Heart right ventricle (tissue), 16 donors: ENCODE data around the gene DTL. TPM values are rescaled to one million over a fixed set of nuclear protein-coding genes. Genes with fewer than 3 reads are reported as not detected.

Experiments used
- ATAC-seq, 8 donors: fragments of 200-7000 bp; cut with Tn5 transposase; one replicate each; pipeline ENCODE4 v1.9.1; 2020; ENCODE audit warnings: mild to moderate bottlenecking in 8 of 8, moderate library complexity in 8 of 8, moderate number of reproducible peaks in 1 of 8
- DNase-seq, 2 donors: peaks; one replicate each; pipeline ENCODE4 v3.0.0-alpha.2; 2020
- H3K27ac ChIP-seq, 10 donors: fragments of 200-600 bp; sonication (generic) in 2 of 10; one replicate each; pipeline versions ENCODE4 v1.5.0 to v1.8.0; 2020 to 2022; ENCODE audit warnings: mild to moderate bottlenecking in 3 of 10
- H3K27me3 ChIP-seq, 7 donors: fragments of 200-600 bp; one replicate each; pipeline ENCODE4 v1.8.0; 2021 to 2022; ENCODE audit warnings: mild to moderate bottlenecking in 2 of 7
- H3K36me3 ChIP-seq, 9 donors: fragments of 200-600 bp; sonication (generic) in 1 of 9; one replicate each; pipeline versions ENCODE4 v1.5.0 to v1.8.0; 2020 to 2022; ENCODE audit warnings: mild to moderate bottlenecking in 2 of 9
- H3K4me1 ChIP-seq, 9 donors: fragments of 200-600 bp; sonication (generic) in 1 of 9; one replicate each; pipeline versions ENCODE4 v1.5.0 to v1.8.0; 2020 to 2022; ENCODE audit warnings: mild to moderate bottlenecking in 4 of 9
- H3K4me3 ChIP-seq, 10 donors: fragments of 200-600 bp; sonication (generic) in 2 of 10; one replicate each; pipeline versions ENCODE4 v1.5.0 to v1.8.0; 2020 to 2022; ENCODE audit warnings: mild to moderate bottlenecking in 7 of 10, moderate library complexity in 2 of 10
- H3K9me3 ChIP-seq, 11 donors: fragments of 200-600 bp in 10 of 11; sonication (generic) in 2 of 11; one replicate each; pipeline versions ENCODE4 v1.5.0 to v1.8.0; 2013 to 2022; ENCODE audit warnings: mild to moderate bottlenecking in 2 of 11, control low read depth in 1 of 11, moderate library complexity in 1 of 11
- CTCF ChIP-seq, 9 donors: fragments of 200-600 bp; sonication (generic) in 2 of 9; IDR thresholded peaks; one replicate each; pipeline versions ENCODE4 v1.5.0 to v1.8.0; 2021 to 2022; ENCODE audit warnings: antibody characterized with exemption in 9 of 9, mild to moderate bottlenecking in 5 of 9, moderate library complexity in 1 of 9
- WGBS, 2 donors: extraction: QIAGEN DNeasy Blood & Tissue Kit; methylation state at CpG; one replicate each; pipeline ENCODE4 v1.1.7; 2013; ENCODE audit warnings: inconsistent platforms in 1 of 2; 5-methylcytosine and 5-hydroxymethylcytosine counted together
- intact Hi-C, 10 donors: fragments of 100-400 bp; cut with DNase I; formaldehyde crosslinking; loops; one replicate each; pipeline versions ENCODE4 v1.11.1 to v1.14.2; 2022
- polyA plus RNA-seq, 2 donors: library from polyadenylated mRNA; stranded (reverse); fragments of 200-250 nt; gene quantifications; one replicate each; pipeline ENCODE4 v1.2.3, GENCODE V29; 2013
- total RNA-seq, 10 donors: library from RNA; stranded (reverse); fragmentation: NEBNext Ultra II Directional in 3 of 10; extraction: Animal tissue kit (Norgen Biotek cat#: 25700) in 3 of 10; gene quantifications; one replicate each; pipeline versions ENCODE4 v1.2.1 to v1.2.4, GENCODE V29; 2021 to 2023
- donor health status: Arrhythmogenic right ventricular cardiomyopathy.
- donor health status: ischemic (EF 13 %, LVEDD 7.1; RV severe dilation, severe dysfunction).
- donor health status: healthy with polysubstance abuse.
- donor health status: DM: no; HTN: yes; CAD: no.
- donor health status: DM: no; HTN: no; CAD: no.
- donor health status: ischemic (EF 25% LVEDD 6.9; RV normal size, moderate dysfunction).
- donor health status: ischemic (EF 25% LVEDD 5.7; RV mildly dilated, moderate dysfunction).
- donor health status: healthy.
- donor health status: DM: yes; HTN: yes; CAD: no.
- donor health status: Ischemic cardiomyopathy.
- donor health status: ischemic (EF 35%, LVEDD 5.7; RV mildly dilated, moderate dysfunction).
- donor health status: nonischemic (EF 11% LVEDD 7.7; RV severe dilation, severe dysfunction).
- donor health status: DM: yes; HTN: yes; CAD: no.
- donor health status: PGD.
- donor health status: ischemic (EF 29% LVEDD 5.4; RV normal size, mild dysfunction).
- donor health status: nonischemic (EF 23%, LVEDD 6.1; RV moderate dilation, normal function).

Gene DTL
- total and polyA plus RNA-seq, 12 donors: 0.07 to 3.0 (median 0.58) TPM

GRCh38 chr1:212072047-212072446 lies 36.5 kb downstream of the DTL start:
- no peak for ATAC-seq

GRCh38 chr1:212073490-212073889 lies 37.9 kb downstream of the DTL start:
- TF ChIP-seq CTCF (IDR thresholded peaks at IDR 0.05): peak in 1 of 9 donors; percentile 23
- Histone ChIP-seq H3K4me3 (no peak overlapping the region), H3K4me1 (peaks cover 0 to 24% (median 5%) of the 10 kb centered on the region in 9 donors), H3K27me3 (no peaks in the 10 kb centered on the region), H3K36me3 (peaks cover 0 to under 1% (median 0%) of the 10 kb centered on the region in 9 donors), H3K9me3 (no peaks in the 10 kb centered on the region), H3K27ac (peak overlapping the region in 6 of 10 donors; percentile 75 to 86 (median 84))
- no peak for ATAC-seq
- no peak for DNase-seq
- intact Hi-C loops: loop anchor here in 8 of 10 donors (2.0 to 5.0 kb wide), 9 partner anchors 89 to 384 kb away; partner anchors contain the start of gene PPP2R5A (in 1 of the 8)
- 95 to 100% methylated on average over 1 of the region's 1 CpG for WGBS, 2 donors

More at GRCh38 chr1:212072047-212072446, 36.5 kb downstream of the DTL start:
- peaks cover 0 to 2% (median 0%) of the 10 kb centered on the region in 9 donors for H3K36me3 ChIP-seq
- DNase-seq: no peak
- no peak overlapping the region for H3K4me3 ChIP-seq
- intact Hi-C loops: loop anchor here in 8 of 10 donors (2.0 to 5.0 kb wide), 9 partner anchors 90 to 385 kb away; partner anchors contain the start of gene PPP2R5A (in 1 of the 8)
- H3K27ac ChIP-seq: no peak overlapping the region
- no peaks in the 10 kb centered on the region for H3K9me3 ChIP-seq
- WGBS, 2 donors: 80 to 81% methylated on average over 1 of the region's 1 CpG
- no peaks in the 10 kb centered on the region for H3K27me3 ChIP-seq
- TF ChIP-seq CTCF (IDR thresholded peaks at IDR 0.05): no peak
- peaks cover 0 to 37% (median 7%) of the 10 kb centered on the region in 9 donors for H3K4me1 ChIP-seq

DNA sequence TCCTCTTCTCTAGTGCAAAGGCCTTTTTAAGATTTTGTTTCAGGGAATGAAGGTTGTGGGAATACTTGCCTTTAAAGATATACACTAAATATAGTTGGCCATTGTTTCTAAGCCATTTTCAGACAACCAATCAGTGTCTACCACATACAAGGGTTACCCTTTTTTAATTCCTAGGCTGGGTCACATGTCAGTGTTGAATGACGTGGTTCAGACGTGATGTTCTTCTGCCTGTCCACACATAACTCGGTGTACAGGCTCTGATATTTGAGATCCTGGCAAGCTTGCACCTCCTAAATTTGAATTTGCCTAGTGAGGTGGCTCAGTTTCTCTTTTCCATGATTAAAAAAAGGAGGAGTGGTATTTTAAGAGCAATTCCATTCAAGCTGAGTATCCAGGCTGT lies 38.8 kb downstream of the DTL start:
- peak; percentile 38 to 98 (median 94) for ATAC-seq
- no peaks in the 10 kb centered on the region for H3K36me3 ChIP-seq
- peak overlapping the region in 1 of 10 donors; percentile 3 for H3K4me3 ChIP-seq
- intact Hi-C loops: loop anchor here in 6 of 10 donors (2.0 to 5.0 kb wide), 7 partner anchors 88 to 383 kb away; partner anchors contain the start of gene PPP2R5A (in 1 of the 6)
- peak in 1 of 2 donors; percentile 40 for DNase-seq
- 53 to 68% methylated on average over 3 of the region's 3 CpGs for WGBS, 2 donors
- H3K27me3 ChIP-seq: no peaks in the 10 kb centered on the region
- no peak for TF ChIP-seq CTCF (IDR thresholded peaks at IDR 0.05)
- H3K4me1 ChIP-seq: peaks cover 0 to 28% (median 9%) of the 10 kb centered on the region in 9 donors
- peak overlapping the region; percentile 61 to 86 (median 82) for H3K27ac ChIP-seq
- H3K9me3 ChIP-seq: no peaks in the 10 kb centered on the region

DNA sequence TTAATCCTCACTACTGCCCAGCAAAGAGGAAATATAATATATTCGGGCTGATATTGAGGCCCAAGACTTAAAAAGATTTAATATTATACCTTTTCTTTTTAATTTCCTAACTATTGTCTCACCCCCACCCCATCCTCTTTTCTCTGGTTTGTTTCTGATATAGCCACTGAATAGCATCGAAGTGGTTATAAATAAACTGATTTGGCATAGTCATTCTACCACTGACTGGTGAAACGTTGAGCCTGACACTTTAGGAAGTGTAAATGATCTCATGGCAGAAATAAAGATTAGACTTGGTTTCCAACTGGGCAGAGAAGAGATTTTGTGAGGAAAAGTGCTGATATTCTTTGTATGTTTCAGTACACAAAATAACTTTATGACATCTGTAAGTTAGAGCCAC lies 39.3 kb downstream of the DTL start:
- ATAC-seq (peak in 7 of 8 donors; percentile 61 to 87 (median 80)), DNase-seq (no peak)
- no peak for TF ChIP-seq CTCF (IDR thresholded peaks at IDR 0.05)
- Histone ChIP-seq H3K27ac (peak overlapping the region; percentile 61 to 86 (median 82)), H3K27me3 (no peaks in the 10 kb centered on the region), H3K9me3 (no peaks in the 10 kb centered on the region), H3K4me3 (peak overlapping the region in 1 of 10 donors; percentile 3), H3K4me1 (peaks cover 0 to 33% (median 9%) of the 10 kb centered on the region in 9 donors), H3K36me3 (no peaks in the 10 kb centered on the region)
- 30 to 36% methylated on average over 3 of the region's 3 CpGs for WGBS, 2 donors
- intact Hi-C loops: loop anchor here in 7 of 10 donors (2.0 to 5.0 kb wide), 8 partner anchors 82 to 382 kb away; partner anchors contain the start of gene PPP2R5A (in 1 of the 7)
